Liver (tissue), 9 donors: Measurements from ENCODE around the gene ZNF335. TPM values are rescaled to one million over a fixed set of nuclear protein-coding genes. Genes with fewer than 3 reads are reported as not detected.
"Not testable (repeated sequence)": the region's sequence is repeated elsewhere in the genome, so short reads cannot be mapped to it uniquely, and the experiment has no call there.

Experiments
- DNase-seq: peaks from one replicate; pipeline ENCODE4 v3.0.0-alpha.2; 2017; ENCODE audit warnings: low spot score
- H3K27ac ChIP-seq, 2 donors: one replicate each; pipeline ENCODE4 v1.7.0; 2013; ENCODE audit warnings: inconsistent platforms in 2 of 2, low read length in 2 of 2, control low read depth in 1 of 2, low read depth in 1 of 2, mild to moderate bottlenecking in 1 of 2
- H3K27me3 ChIP-seq, 4 donors: one replicate each; pipeline versions ENCODE4 v1.6.1 to v1.7.0; 2013; ENCODE audit warnings: low read length in 3 of 4, inconsistent platforms in 1 of 4, mild to moderate bottlenecking in 1 of 4, moderate library complexity in 1 of 4; ENCODE audit not compliant: control insufficient read depth in 4 of 4, insufficient read depth in 4 of 4
- H3K36me3 ChIP-seq, 4 donors: one replicate each; pipeline versions ENCODE4 v1.6.1 to v1.7.0; 2013; ENCODE audit warnings: low read length in 3 of 4, mild to moderate bottlenecking in 3 of 4, low read depth in 1 of 4, moderate library complexity in 1 of 4; ENCODE audit not compliant: control insufficient read depth in 4 of 4, insufficient read depth in 3 of 4
- H3K4me1 ChIP-seq, 4 donors: one replicate each; pipeline versions ENCODE4 v1.6.1 to v1.7.0; 2013; ENCODE audit warnings: low read length in 3 of 4, mild to moderate bottlenecking in 3 of 4, moderate library complexity in 1 of 4; ENCODE audit not compliant: control insufficient read depth in 4 of 4, insufficient read depth in 4 of 4
- H3K4me3 ChIP-seq, 3 donors: one replicate each; pipeline versions ENCODE4 v1.6.1 to v1.7.0; 2013; ENCODE audit warnings: low read length in 3 of 3, control low read depth in 1 of 3, low read depth in 1 of 3, mild to moderate bottlenecking in 1 of 3
- H3K9ac ChIP-seq, 2 donors: one replicate each; pipeline ENCODE4 v1.7.0; 2013; ENCODE audit warnings: low read length in 2 of 2, mild to moderate bottlenecking in 2 of 2, moderate library complexity in 2 of 2, control low read depth in 1 of 2, low read depth in 1 of 2
- H3K9me3 ChIP-seq, 4 donors: one replicate each; pipeline versions ENCODE4 v1.6.1 to v1.7.0; 2013; ENCODE audit warnings: low read length in 3 of 4; ENCODE audit not compliant: control insufficient read depth in 4 of 4
- CTCF ChIP-seq: fragments of 150-350 bp; IDR thresholded peaks from 2 replicates; pipeline ENCODE4 v1.5.1; 2017; ENCODE audit warnings: improper control_type of control experiment, low read depth, low read length; ENCODE audit not compliant: missing input control
- FOXA1 ChIP-seq: IDR thresholded peaks from 2 replicates; pipeline ENCODE4 v1.6.1; 2016; ENCODE audit warnings: antibody characterized with exemption
- GABPA ChIP-seq, 2 donors: IDR thresholded peaks in 1 of 2; conservative IDR thresholded peaks in 1 of 2; 2 replicates each; pipeline ENCODE4 v1.6.1; 2016; ENCODE audit warnings: antibody characterized with exemption in 2 of 2, mild to moderate bottlenecking in 1 of 2, moderate library complexity in 1 of 2
- HNF4G ChIP-seq: IDR thresholded peaks from 2 replicates; pipeline ENCODE4 v1.6.1; 2016; ENCODE audit warnings: antibody characterized with exemption
- JUND ChIP-seq, 2 donors: IDR thresholded peaks; 2 replicates each; pipeline ENCODE4 v1.6.1; 2016; ENCODE audit warnings: antibody characterized with exemption in 2 of 2
- MAX ChIP-seq: IDR thresholded peaks from 2 replicates; pipeline ENCODE4 v1.6.1; 2016; ENCODE audit warnings: antibody characterized with exemption
- NR2F2 ChIP-seq: IDR thresholded peaks from 2 replicates; pipeline ENCODE4 v1.6.1; 2016; ENCODE audit warnings: antibody characterized with exemption
- RAD21 ChIP-seq, 2 donors: IDR thresholded peaks; 2 replicates each; pipeline ENCODE4 v1.6.1; 2016; ENCODE audit warnings: antibody characterized with exemption in 2 of 2, mild to moderate bottlenecking in 2 of 2
- REST ChIP-seq: IDR thresholded peaks from 2 replicates; pipeline ENCODE4 v1.6.1; 2016; ENCODE audit warnings: antibody characterized with exemption, mild to moderate bottlenecking
- RXRA ChIP-seq, 2 donors: IDR thresholded peaks; 2 replicates each; pipeline ENCODE4 v1.6.1; 2017 to 2018; ENCODE audit warnings: antibody characterized with exemption in 2 of 2, mild to moderate bottlenecking in 1 of 2
- SP1 ChIP-seq: IDR thresholded peaks from 2 replicates; pipeline ENCODE4 v1.6.1; 2018; ENCODE audit warnings: antibody characterized with exemption, mild to moderate bottlenecking
- TAF1 ChIP-seq: conservative IDR thresholded peaks from 2 replicates; pipeline ENCODE4 v1.6.1; 2016; ENCODE audit warnings: antibody characterized with exemption, mild to moderate bottlenecking
- ZBTB33 ChIP-seq: IDR thresholded peaks from 2 replicates; pipeline ENCODE4 v1.6.1; 2016; ENCODE audit warnings: antibody characterized with exemption
- WGBS: extraction: QIAGEN DNeasy Blood & Tissue Kit; methylation state at CpG from one replicate; pipeline ENCODE4 v1.1.7; 2013; 5-methylcytosine and 5-hydroxymethylcytosine counted together
- polyA plus RNA-seq, 2 donors: library from polyadenylated mRNA; stranded (reverse) in 1 of 2; unstranded in 1 of 2; fragments of 200-250 nt in 1 of 2; fragments of >200 nt in 1 of 2; fragmentation: Nextera tagmentation in 1 of 2; extraction: Ambion mirVana in 1 of 2; gene quantifications; one replicate each; pipeline versions ENCODE4 v1.2.1 to v1.2.3, GENCODE V29; 2013 to 2015
- total RNA-seq, 2 donors: library from RNA; depleted of rRNA; stranded (reverse); fragments of >200 nt; gene quantifications; one replicate each; pipeline ENCODE4 v1.2.3, GENCODE V29; 2014
- donor health status: healthy.
- donor health status: healthy.
- donor health status: healthy.
- donor health status: healthy.
- donor health status: healthy.

ZNF335 gene
- total and polyA plus RNA-seq, 4 donors: 3.0 to 14.6 (median 6.6) TPM

- no peaks in the 10 kb centered on the region for H3K27me3 ChIP-seq
- H3K27ac ChIP-seq: no peak overlapping the region
- no peaks in the 10 kb centered on the region for H3K36me3 ChIP-seq
- TF ChIP-seq RAD21 (IDR thresholded peaks at IDR 0.05) (no peak), JUND (IDR thresholded peaks at IDR 0.05) (no peak), REST (no peak)
- H3K9ac ChIP-seq: no peak overlapping the region
- WGBS: 85% methylated on average over 16 of the region's 16 CpGs
- H3K4me1 ChIP-seq: no peaks in the 10 kb centered on the region
- H3K4me3 ChIP-seq: no peak overlapping the region
- H3K9me3 ChIP-seq: no peaks in the 10 kb centered on the region
- no peak for DNase-seq
These were observed 67.2 kb downstream of the ZNF335 start for GRCh38 chr20:45904583-45905504.

- H3K9me3 ChIP-seq: no peaks in the 10 kb centered on the region
- H3K36me3 ChIP-seq: peaks cover 7 to 21% (median 10%) of the 10 kb centered on the region in 4 donors
- H3K9ac ChIP-seq: no peak overlapping the region
- no peak for DNase-seq
- H3K27me3 ChIP-seq: no peaks in the 10 kb centered on the region
- H3K4me3 ChIP-seq: no peak overlapping the region
- no peak for TF ChIP-seq MAX
- TF ChIP-seq NR2F2: no peak
- TF ChIP-seq RAD21 (IDR thresholded peaks at IDR 0.05): no peak
- TF ChIP-seq TAF1: no peak
- no peak for TF ChIP-seq CTCF
- TF ChIP-seq REST: no peak
- TF ChIP-seq RXRA (IDR thresholded peaks at IDR 0.05): no peak
- TF ChIP-seq SP1: no peak
- TF ChIP-seq GABPA (IDR thresholded peaks at IDR 0.05 in 1 of 2, conservative IDR thresholded peaks at IDR 0.05 in 1 of 2): no peak
- TF ChIP-seq HNF4G: no peak
- no peak for TF ChIP-seq ZBTB33
- no peak for TF ChIP-seq FOXA1
- H3K4me1 ChIP-seq: no peaks in the 10 kb centered on the region
- no peak overlapping the region for H3K27ac ChIP-seq
- WGBS: 93% methylated on average over 14 of the region's 14 CpGs
These were observed 69.8 kb downstream of the ZNF335 start for GRCh38 chr20:45902199-45902701.

GRCh38 chr20:45901332-45901731, 70.7 kb downstream of the ZNF335 start:
- H3K36me3 ChIP-seq: peaks cover 10 to 28% (median 13%) of the 10 kb centered on the region in 4 donors
- not testable (repeated sequence) for H3K27ac ChIP-seq, DNase-seq, H3K27me3 ChIP-seq, H3K9ac ChIP-seq, H3K4me1 ChIP-seq, H3K4me3 ChIP-seq, H3K9me3 ChIP-seq
- WGBS: 75% methylated on average over 6 of the region's 6 CpGs
